ENCODE measurements around the gene MACF1. TPM values are rescaled to one million over a fixed set of nuclear protein-coding genes. Genes with fewer than 3 reads are reported as not detected.
"Not testable (repeated sequence)": the region's sequence is repeated elsewhere in the genome, so short reads cannot be mapped to it uniquely, and the experiment has no call there.

Gene MACF1
- total RNA-seq, 1 donor from 2014 or later = 185 TPM

- Mint-ChIP-seq H3K9me3 (no peaks in the 10 kb centered on the region), H3K27me3 (ENCODE audit: low read depth) (no peaks in the 10 kb centered on the region), H3K4me1 (peaks cover 26% of the 10 kb centered on the region), H3K27ac (ENCODE audit: unreplicated experiment) (peak overlapping the region; percentile 45), H3K36me3 (ENCODE audit: low read depth) (no peaks in the 10 kb centered on the region), H3K4me3 (peak overlapping the region; percentile 68)
- peak; percentile 25 for DNase-seq (ENCODE audit: low read depth, low spot score)
- TF ChIP-seq CTCF (conservative IDR thresholded peaks at IDR 0.05) = no peak
Measured at GRCh38 chr1:39205102-39205780, 746 bp downstream of the MACF1 start.

GRCh38 chr1:39205781-39206464, 1.4 kb downstream of the MACF1 start:
- TF ChIP-seq CTCF (conservative IDR thresholded peaks at IDR 0.05) = no peak
- Mint-ChIP-seq H3K9me3 (no peaks in the 10 kb centered on the region), H3K27ac (ENCODE audit: unreplicated experiment) (peak overlapping the region; percentile 60), H3K4me1 (peaks cover 24% of the 10 kb centered on the region), H3K4me3 (no peak overlapping the region), H3K27me3 (ENCODE audit: low read depth) (no peaks in the 10 kb centered on the region), H3K36me3 (ENCODE audit: low read depth) (no peaks in the 10 kb centered on the region)
- DNase-seq (ENCODE audit: low read depth, low spot score) = no peak

GRCh38 chr1:39208360-39208759, 3.9 kb downstream of the MACF1 start:
- H3K9me3 Mint-ChIP-seq; H3K27me3 Mint-ChIP-seq (ENCODE audit: low read depth); H3K27ac Mint-ChIP-seq (ENCODE audit: unreplicated experiment); DNase-seq (ENCODE audit: low read depth, low spot score); H3K4me3 Mint-ChIP-seq; H3K36me3 Mint-ChIP-seq (ENCODE audit: low read depth): not testable (repeated sequence)
- H3K4me1 Mint-ChIP-seq = peaks cover 23% of the 10 kb centered on the region

GRCh38 chr1:39210649-39211048, 6.2 kb downstream of the MACF1 start:
- TF ChIP-seq CTCF (conservative IDR thresholded peaks at IDR 0.05) = no peak
- Mint-ChIP-seq H3K27ac (ENCODE audit: unreplicated experiment) (no peak overlapping the region), H3K4me1 (peaks cover 29% of the 10 kb centered on the region), H3K27me3 (ENCODE audit: low read depth) (no peaks in the 10 kb centered on the region), H3K4me3 (no peak overlapping the region), H3K36me3 (ENCODE audit: low read depth) (no peaks in the 10 kb centered on the region), H3K9me3 (no peaks in the 10 kb centered on the region)
- DNase-seq (ENCODE audit: low read depth, low spot score) = no peak

GRCh38 chr1:39212499-39212898, 8.0 kb downstream of the MACF1 start:
- no peak for DNase-seq (ENCODE audit: low read depth, low spot score)
- no peaks in the 10 kb centered on the region for H3K36me3 Mint-ChIP-seq (ENCODE audit: low read depth)
- H3K9me3 Mint-ChIP-seq = no peaks in the 10 kb centered on the region
- TF ChIP-seq CTCF (conservative IDR thresholded peaks at IDR 0.05) = no peak
- no peak overlapping the region for H3K4me3 Mint-ChIP-seq
- H3K27me3 Mint-ChIP-seq (ENCODE audit: low read depth) = no peaks in the 10 kb centered on the region
- no peak overlapping the region for H3K27ac Mint-ChIP-seq (ENCODE audit: unreplicated experiment)
- peaks cover 32% of the 10 kb centered on the region for H3K4me1 Mint-ChIP-seq

- no peak overlapping the region for H3K27ac Mint-ChIP-seq (ENCODE audit: unreplicated experiment)
- TF ChIP-seq CTCF (conservative IDR thresholded peaks at IDR 0.05) = no peak
- H3K27me3 Mint-ChIP-seq (ENCODE audit: low read depth) = no peaks in the 10 kb centered on the region
- no peaks in the 10 kb centered on the region for H3K9me3 Mint-ChIP-seq
- peak overlapping the region; percentile 2 for H3K4me3 Mint-ChIP-seq
- no peaks in the 10 kb centered on the region for H3K36me3 Mint-ChIP-seq (ENCODE audit: low read depth)
- H3K4me1 Mint-ChIP-seq = peaks cover 35% of the 10 kb centered on the region
- no peak for DNase-seq (ENCODE audit: low read depth, low spot score)
Measured at GRCh38 chr1:39213511-39214002, 9.1 kb downstream of the MACF1 start.
